Body of pancreas (tissue), 4 donors: ENCODE measurements around the gene KCP.

Source experiments
- POLR2A ChIP-seq, 3 donors: fragments of 450-650 bp; IDR thresholded peaks; one replicate each; pipeline ENCODE4 v1.6.1; 2016; ENCODE audit warnings: antibody characterized with exemption in 3 of 3, mild to moderate bottlenecking in 2 of 3
- TF ChIP-seq, protein P1 (sequence below), 7 experiments: fragments of 450-650 bp in 4 of 7; fragments of 200-600 bp in 3 of 7; sonication (generic) in 3 of 7; IDR thresholded peaks; one replicate each; pipeline ENCODE4 v1.5.1; 2016 to 2019; ENCODE audit warnings: antibody characterized with exemption in 7 of 7

- TF ChIP-seq, protein P1, sequence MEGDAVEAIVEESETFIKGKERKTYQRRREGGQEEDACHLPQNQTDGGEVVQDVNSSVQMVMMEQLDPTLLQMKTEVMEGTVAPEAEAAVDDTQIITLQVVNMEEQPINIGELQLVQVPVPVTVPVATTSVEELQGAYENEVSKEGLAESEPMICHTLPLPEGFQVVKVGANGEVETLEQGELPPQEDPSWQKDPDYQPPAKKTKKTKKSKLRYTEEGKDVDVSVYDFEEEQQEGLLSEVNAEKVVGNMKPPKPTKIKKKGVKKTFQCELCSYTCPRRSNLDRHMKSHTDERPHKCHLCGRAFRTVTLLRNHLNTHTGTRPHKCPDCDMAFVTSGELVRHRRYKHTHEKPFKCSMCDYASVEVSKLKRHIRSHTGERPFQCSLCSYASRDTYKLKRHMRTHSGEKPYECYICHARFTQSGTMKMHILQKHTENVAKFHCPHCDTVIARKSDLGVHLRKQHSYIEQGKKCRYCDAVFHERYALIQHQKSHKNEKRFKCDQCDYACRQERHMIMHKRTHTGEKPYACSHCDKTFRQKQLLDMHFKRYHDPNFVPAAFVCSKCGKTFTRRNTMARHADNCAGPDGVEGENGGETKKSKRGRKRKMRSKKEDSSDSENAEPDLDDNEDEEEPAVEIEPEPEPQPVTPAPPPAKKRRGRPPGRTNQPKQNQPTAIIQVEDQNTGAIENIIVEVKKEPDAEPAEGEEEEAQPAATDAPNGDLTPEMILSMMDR (IDR thresholded peaks at IDR 0.05), result no peak
- no peak for TF ChIP-seq POLR2A (IDR thresholded peaks at IDR 0.05)
These were observed 73.7 kb downstream of the KCP start for GRCh38 chr7:128836729-128837348.
